Ovary (tissue), 9 donors: ENCODE measurements around the gene SLC36A3. TPM values are rescaled to one million over a fixed set of nuclear protein-coding genes. Genes with fewer than 3 reads are reported as not detected.

ENCODE experiments used
- DNase-seq, 5 donors: peaks; one replicate each; pipeline ENCODE4 v3.0.0-alpha.2; 2019 to 2020
- H3K27ac ChIP-seq, 2 donors: fragments of 200-600 bp; one replicate each; pipeline versions ENCODE4 v1.5.1 to v1.8.0; 2019 to 2022
- H3K27me3 ChIP-seq: fragments of 200-600 bp; one replicate; pipeline ENCODE4 v1.8.0; 2022
- H3K36me3 ChIP-seq: fragments of 200-600 bp; sonication (generic); one replicate; pipeline ENCODE4 v1.5.1; 2019
- H3K4me1 ChIP-seq: one replicate; pipeline ENCODE4 v1.8.1; 2013; ENCODE audit warnings: mild to moderate bottlenecking, moderate library complexity; ENCODE audit not compliant: insufficient read depth
- H3K4me3 ChIP-seq: fragments of 200-600 bp; sonication (generic); one replicate; pipeline ENCODE4 v1.5.1; 2017
- H3K9me3 ChIP-seq, 2 donors: fragments of 200-600 bp in 1 of 2; sonication (generic) in 1 of 2; one replicate each; pipeline versions ENCODE4 v1.5.1 to v1.8.1; 2013 to 2019; ENCODE audit warnings: mild to moderate bottlenecking in 1 of 2, moderate library complexity in 1 of 2
- CTCF ChIP-seq, 3 donors: fragments of 450-650 bp in 2 of 3; fragments of 200-600 bp in 1 of 3; IDR thresholded peaks; one replicate each; pipeline versions ENCODE4 v1.5.1 to v1.8.0; 2016 to 2022; ENCODE audit warnings: antibody characterized with exemption in 3 of 3, mild to moderate bottlenecking in 1 of 3
- EP300 ChIP-seq: sonication (generic); formaldehyde crosslinking; IDR thresholded peaks from one replicate; pipeline ENCODE4 v1.6.1; 2017; ENCODE audit warnings: antibody characterized with exemption
- POLR2A ChIP-seq: fragments of 450-650 bp; IDR thresholded peaks from one replicate; pipeline ENCODE4 v1.6.1; 2017; ENCODE audit warnings: antibody characterized with exemption, mild to moderate bottlenecking, moderate library complexity
- WGBS, 3 donors: extraction: QIAGEN DNeasy Blood & Tissue Kit in 1 of 3; methylation state at CpG; one replicate each; pipeline versions ENCODE4 v1.1.5 to v1.1.7; 2013 to 2017; 5-methylcytosine and 5-hydroxymethylcytosine counted together
- intact Hi-C, 4 donors: fragments of 100-400 bp; cut with DNase I; formaldehyde crosslinking; loops; one replicate each; pipeline versions ENCODE4 v1.11.0 to v1.15.1; 2022 to 2023
- polyA plus RNA-seq, 2 donors: library from polyadenylated mRNA; stranded (reverse); fragments of 200-250 nt in 1 of 2; fragments of 350-450 nt in 1 of 2; fragmentation: Illumina TruSeq in 1 of 2; extraction: RNeasy Lipid Tissue Mini Kit (QIAGEN cat#74804) in 1 of 2; gene quantifications; one replicate each; pipeline ENCODE4 v1.2.3, GENCODE V29; 2013 to 2014
- total RNA-seq, 7 donors: library from RNA; depleted of rRNA in 2 of 7; stranded (reverse); fragments of >200 nt in 2 of 7; fragmentation: NEBNext Ultra II Directional in 3 of 7; extraction: Animal tissue kit (Norgen Biotek cat#: 25700) in 3 of 7; gene quantifications; one replicate each; pipeline versions ENCODE4 v1.1.0 to v1.2.4, GENCODE V29; 2016 to 2023
- donor health status: DM: no; HTN: no; CAD: no; lungs with moderate emphysema.
- donor health status: DM: no; HTN: no; CAD: no.
- donor health status: Bipolar disorder and iron deficiency.
- donor health status: DM: yes; HTN: yes; CAD: no.
- donor health status: DM: no; HTN: no; CAD: no.
- donor health status: DM: yes; HTN: yes; CAD: no.

The SLC36A3 gene
- total and polyA plus RNA-seq, 9 donors: not detected

GRCh38 chr5:151283120-151283825 lies 20.3 kb downstream of the SLC36A3 start:
- intact Hi-C loops: no loop called here
- Histone ChIP-seq H3K4me3 (no peak overlapping the region), H3K4me1 (no peaks in the 10 kb centered on the region), H3K36me3 (no peaks in the 10 kb centered on the region), H3K27ac (no peak overlapping the region), H3K9me3 (no peaks in the 10 kb centered on the region), H3K27me3 (no peaks in the 10 kb centered on the region)
- no peak for DNase-seq
- WGBS, 3 donors: 70 to 84% (median 70%) methylated on average over 4 of the region's 4 CpGs
- no peak for TF ChIP-seq EP300
- TF ChIP-seq POLR2A: no peak
- TF ChIP-seq CTCF (IDR thresholded peaks at IDR 0.05): no peak

GRCh38 chr5:151281001-151281639 lies 22.4 kb downstream of the SLC36A3 start:
- no peaks in the 10 kb centered on the region for H3K27me3 ChIP-seq
- no peaks in the 10 kb centered on the region for H3K9me3 ChIP-seq
- no peaks in the 10 kb centered on the region for H3K36me3 ChIP-seq
- WGBS, 3 donors: 93 to 96% (median 94%) methylated on average over 13 of the region's 13 CpGs
- intact Hi-C loops: no loop called here
- H3K4me1 ChIP-seq: no peaks in the 10 kb centered on the region
- DNase-seq: no peak
- no peak overlapping the region for H3K27ac ChIP-seq
- TF ChIP-seq EP300 (no peak), POLR2A (no peak), CTCF (IDR thresholded peaks at IDR 0.05) (no peak)
- H3K4me3 ChIP-seq: no peak overlapping the region

- Histone ChIP-seq H3K36me3 (no peaks in the 10 kb centered on the region), H3K27me3 (no peaks in the 10 kb centered on the region), H3K4me3 (no peak overlapping the region), H3K27ac (no peak overlapping the region), H3K9me3 (no peaks in the 10 kb centered on the region), H3K4me1 (no peaks in the 10 kb centered on the region)
- 88 to 95% (median 88%) methylated on average over 2 of the region's 2 CpGs for WGBS, 3 donors
- no peak for DNase-seq
- TF ChIP-seq EP300 (no peak), POLR2A (no peak), CTCF (IDR thresholded peaks at IDR 0.05) (no peak)
- intact Hi-C loops: no loop called here
Measured at GRCh38 chr5:151280443-151280842, 23.1 kb downstream of the SLC36A3 start.

GRCh38 chr5:151278845-151279244 lies 24.7 kb downstream of the SLC36A3 start:
- Histone ChIP-seq H3K36me3 (no peaks in the 10 kb centered on the region), H3K27ac (no peak overlapping the region), H3K27me3 (no peaks in the 10 kb centered on the region), H3K4me3 (no peak overlapping the region), H3K4me1 (no peaks in the 10 kb centered on the region), H3K9me3 (no peaks in the 10 kb centered on the region)
- DNase-seq: no peak
- intact Hi-C loops: no loop called here
- 70 to 75% (median 71%) methylated on average over 5 of the region's 5 CpGs for WGBS, 3 donors
- TF ChIP-seq EP300 (no peak), CTCF (IDR thresholded peaks at IDR 0.05) (no peak), POLR2A (no peak)
